ENCODE measurements around the gene HELZ.
"Not testable (repeated sequence)": the region's sequence is repeated elsewhere in the genome, so short reads cannot be mapped to it uniquely, and the experiment has no call there.

HELZ gene

GRCh38 chr17:67227488-67227887 is 17.5 kb downstream of the HELZ start:
- no peak for DNase-seq

DNA sequence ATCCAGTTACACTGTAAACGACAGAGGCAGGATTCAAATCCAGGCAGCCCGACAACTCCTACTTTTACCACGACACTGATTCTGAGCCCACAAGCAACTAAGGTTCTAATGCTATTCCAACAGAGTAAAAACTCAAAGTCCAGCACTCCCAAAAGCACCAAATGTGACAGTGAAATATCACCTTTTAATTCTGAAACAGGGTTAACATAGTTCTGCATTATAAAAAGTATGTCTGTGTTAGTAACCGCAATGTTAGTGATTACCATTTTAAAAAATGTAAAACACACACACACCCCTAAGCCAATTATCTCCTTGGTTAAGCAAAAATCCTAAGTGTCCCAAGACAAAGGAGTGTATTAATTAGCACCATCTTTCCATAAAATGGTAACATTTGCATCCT is 19.7 kb downstream of the HELZ start:
- no peak for DNase-seq

GRCh38 chr17:67224736-67225135 is 20.3 kb downstream of the HELZ start:
- no peak for DNase-seq

- no peak for DNase-seq
Observed at GRCh38 chr17:67223924-67224323, 21.1 kb downstream of the HELZ start.

DNA sequence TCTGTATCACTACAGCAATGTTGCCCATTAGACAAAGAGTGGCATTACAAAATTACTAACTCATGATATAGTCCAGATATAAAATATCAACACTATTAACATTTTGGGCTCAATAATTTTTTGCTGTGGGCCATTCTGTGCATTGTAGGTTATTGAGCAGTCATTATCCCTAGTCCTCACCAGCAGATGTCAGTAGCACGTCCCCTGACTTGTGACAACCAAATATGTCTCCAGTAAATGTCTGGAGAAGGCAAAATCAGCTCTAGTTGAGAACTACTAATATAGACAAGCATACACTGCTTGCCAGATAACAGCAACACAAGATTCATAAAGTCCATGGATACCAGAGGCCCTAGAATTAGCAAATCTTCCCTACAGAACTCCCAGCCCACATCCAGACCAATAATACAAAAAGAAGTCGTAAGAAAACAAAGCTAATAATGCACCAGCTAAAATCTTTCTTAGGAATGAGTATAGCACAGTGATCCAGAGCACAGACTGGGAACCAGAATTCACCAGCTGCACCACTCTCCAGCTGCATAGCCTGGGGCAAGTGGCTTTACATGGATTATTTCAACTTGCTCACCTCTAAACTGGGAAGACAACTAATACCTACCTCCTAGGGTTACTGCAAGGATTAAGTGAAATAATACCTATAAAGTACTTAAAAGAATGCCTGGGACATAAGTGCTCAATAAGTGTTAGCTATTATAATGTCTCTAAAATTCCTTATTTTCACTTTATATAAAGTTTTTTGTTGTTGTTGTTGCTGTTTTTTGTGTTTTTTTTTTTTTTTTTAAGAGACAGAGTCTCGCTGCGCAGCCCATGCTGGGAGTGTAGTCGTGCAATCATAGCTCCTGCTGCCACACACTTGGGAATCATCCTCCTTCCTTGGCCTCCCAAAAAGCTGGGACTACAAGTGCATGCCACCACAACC is 23.7 kb downstream of the HELZ start:
- no peak for DNase-seq

- no peak for DNase-seq
Observed at GRCh38 chr17:67218385-67218950, 26.5 kb downstream of the HELZ start.

- no peak for DNase-seq
Observed at GRCh38 chr17:67217446-67217845, 27.6 kb downstream of the HELZ start.

DNA sequence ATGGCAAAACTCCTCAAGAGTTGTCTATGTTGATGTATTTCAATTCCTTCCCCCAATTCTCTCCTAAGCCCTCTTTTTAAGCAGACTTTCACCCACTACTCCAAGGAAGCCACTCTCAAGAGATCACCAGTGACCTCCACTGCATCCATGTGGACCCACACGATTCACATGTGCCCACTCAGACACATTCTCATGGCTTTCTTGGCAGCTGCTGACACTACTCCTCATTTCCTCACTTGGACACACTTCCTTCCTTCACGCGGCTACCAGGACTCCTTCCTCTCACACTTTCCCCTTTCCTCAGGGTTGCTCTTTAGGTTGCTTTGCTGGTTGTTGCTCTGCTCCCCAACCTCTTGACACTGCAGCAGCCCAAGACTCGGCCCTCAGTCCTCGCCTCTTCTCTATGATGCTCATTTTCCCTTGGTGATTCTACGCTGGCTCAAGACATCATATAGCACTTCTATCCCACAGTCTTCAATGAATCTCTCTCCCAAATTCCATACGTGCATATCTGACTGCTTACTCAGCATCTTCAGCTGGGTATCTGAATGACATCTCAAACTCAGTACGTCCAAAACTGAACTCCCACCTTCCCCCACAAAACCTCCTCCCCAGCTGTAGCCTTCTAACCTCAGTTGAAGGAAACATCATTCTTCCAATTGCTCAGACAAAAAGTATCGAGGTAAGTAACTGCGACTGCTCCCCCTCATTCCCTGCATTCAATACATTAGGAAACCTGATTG is 28.2 kb downstream of the HELZ start:
- no peak for DNase-seq

- no peak for DNase-seq
Observed at GRCh38 chr17:67215991-67216421, 29.0 kb downstream of the HELZ start.

DNA sequence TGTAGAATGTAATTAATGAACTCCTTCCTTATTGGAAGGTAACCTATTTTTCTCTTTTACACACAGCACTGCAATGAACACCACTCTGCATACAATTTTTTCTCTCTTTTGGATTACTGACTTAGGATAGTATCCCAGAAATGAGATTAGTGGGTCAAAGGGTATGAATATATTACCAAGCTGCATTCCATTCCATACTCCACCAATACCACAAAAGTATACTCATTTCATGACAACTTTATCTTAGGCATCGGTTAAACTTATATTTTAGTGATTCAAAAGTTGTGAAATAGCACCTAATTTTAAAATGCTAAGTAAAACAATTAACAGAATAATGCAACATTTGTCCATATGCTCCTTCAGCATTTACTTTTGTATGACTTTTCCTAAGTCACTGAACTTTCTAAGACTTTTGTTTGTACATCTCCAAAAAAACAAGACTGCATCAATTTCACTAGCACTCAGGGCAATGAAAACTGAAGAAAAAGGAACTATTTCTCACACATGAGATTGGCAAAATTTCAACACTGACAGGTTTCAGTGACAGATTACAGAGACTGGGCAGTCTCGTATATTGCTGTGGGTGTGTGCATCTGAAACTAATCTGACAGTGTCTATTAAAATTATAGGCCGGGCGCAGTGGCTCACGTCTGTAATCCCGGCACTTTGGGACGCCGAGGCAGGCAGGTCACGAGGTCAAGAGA is 32.1 kb downstream of the HELZ start:
- no peak for DNase-seq

- no peak for DNase-seq
Observed at GRCh38 chr17:67212231-67212630, 32.8 kb downstream of the HELZ start.

DNA sequence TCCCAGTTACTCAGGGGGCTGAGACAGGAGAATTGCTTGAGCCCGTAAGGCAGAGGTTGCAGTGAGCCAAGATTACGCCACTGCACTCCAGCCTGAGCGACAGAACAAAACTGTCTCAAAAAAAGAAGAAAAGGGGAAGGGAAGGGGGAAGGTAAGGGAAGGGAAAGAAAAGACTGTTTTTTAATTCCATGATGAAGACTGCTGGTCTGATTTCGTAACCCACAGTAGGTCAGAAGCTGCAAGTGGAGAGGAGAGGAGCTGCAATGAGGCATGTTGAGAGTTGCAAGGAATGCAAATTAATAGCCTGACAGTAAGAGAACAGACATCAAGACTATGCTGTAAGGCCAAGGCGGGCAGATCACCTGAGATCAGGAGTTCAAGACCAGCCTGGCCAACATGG is 33.3 kb downstream of the HELZ start:
- no peak for DNase-seq

DNA sequence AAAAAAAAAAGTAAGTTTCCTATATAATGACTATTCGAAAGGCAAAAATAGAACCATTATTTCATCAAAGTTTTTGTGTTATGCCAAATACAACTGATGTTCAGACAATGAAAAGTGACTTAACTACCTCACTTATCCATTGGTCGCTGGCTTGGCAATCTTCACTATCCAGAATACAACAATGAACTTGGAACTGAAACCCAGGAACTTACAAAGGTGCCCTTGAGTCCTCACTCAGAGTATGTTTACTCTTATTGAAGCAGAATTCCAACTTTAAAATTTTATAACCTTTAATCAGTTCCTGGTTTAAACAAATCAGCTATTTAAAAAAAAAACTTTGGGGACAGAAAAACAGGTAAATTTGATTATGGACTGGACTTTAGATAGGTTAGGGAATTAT is 34.1 kb downstream of the HELZ start:
- no peak for DNase-seq

GRCh38 chr17:67208232-67208631 is 36.8 kb downstream of the HELZ start:
- no peak for DNase-seq

DNA sequence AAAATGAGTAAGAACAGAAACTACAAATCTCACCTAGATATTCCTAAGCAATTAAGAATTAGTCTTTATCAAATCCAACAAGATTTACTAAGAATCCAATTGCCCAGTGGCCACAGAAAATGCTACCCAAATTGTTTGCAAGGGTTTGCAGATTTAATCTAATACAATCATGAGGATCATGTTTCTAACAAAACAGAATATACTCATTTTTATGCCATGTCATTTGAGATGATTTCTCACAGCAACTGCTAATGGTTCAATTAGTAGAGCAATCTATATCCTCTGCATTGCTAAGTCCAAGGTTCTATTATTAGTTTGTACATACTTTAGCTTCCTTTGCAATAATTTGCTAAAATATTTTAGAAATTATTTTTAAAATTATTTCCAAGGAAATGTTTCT is 41.2 kb downstream of the HELZ start:
- DNase-seq: no peak

DNA sequence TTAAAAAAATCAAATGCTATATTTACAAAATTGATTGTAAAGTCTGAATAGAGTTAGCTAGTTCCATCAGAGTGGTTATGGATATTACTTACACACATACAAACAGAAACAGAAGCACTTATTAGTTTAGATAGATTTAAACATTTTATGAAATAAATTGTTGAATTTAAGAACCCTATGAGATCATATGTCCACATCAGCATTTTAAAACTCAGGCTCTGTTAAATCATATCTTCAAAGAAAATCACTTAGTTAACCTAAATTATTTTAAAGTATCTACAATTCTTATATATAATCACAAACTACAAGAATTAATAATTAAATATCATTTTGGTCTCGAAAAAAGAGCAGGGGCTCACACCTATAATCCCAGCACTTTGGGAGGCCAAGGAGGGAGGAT is 42.5 kb downstream of the HELZ start:
- no peak for DNase-seq

GRCh38 chr17:67200727-67201301 is 44.2 kb downstream of the HELZ start:
- no peak for DNase-seq

- DNase-seq: no peak
Observed at GRCh38 chr17:67198131-67198530, 46.9 kb downstream of the HELZ start.

DNA sequence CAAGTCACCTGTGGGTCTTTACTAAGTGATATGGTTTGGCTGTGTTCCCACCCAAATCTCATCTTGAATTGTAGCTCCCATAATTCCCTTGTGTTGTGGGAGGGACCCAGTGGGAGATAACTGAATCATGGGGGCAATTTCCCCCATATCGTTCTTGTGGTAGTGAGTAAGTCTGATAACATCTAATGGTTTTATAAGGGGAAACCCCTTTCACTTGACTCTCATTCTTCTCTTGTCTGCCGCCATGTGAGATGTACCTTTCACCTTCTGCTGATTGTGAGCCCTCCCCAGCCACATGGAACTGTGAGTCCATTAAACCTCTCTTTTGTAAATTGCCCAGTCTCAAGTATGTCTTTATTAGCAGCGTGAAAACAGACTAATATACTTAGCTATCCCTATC is 48.0 kb downstream of the HELZ start:
- DNase-seq: not testable (repeated sequence)

GRCh38 chr17:67196422-67196821 is 48.6 kb downstream of the HELZ start:
- DNase-seq: no peak

DNA sequence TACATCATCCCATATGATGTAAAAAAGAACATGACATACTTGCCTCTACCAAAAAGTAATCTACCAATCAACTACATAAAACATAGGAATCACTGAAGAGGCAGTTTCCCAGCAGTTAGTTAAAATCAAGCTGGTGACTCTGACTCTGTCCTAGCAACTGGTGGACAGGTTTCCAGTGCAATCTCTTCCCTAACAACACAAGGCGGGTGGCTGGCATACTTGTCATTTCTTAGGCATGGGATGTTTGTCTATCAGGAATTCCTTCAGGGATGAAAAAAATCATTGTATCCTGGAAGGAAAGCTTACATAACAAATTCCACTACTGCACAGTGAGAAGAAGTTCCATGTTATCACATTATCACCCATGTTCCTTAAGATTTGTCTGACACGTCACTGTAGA is 50.9 kb downstream of the HELZ start:
- DNase-seq: no peak

- no peak for DNase-seq
Observed at GRCh38 chr17:67187927-67188326, 57.1 kb downstream of the HELZ start.

- DNase-seq: no peak
Observed at GRCh38 chr17:67186782-67187181, 58.2 kb downstream of the HELZ start.

Measured in activated T-cell treated with anti-CD3 and anti-CD28 coated beads for 4 hours (primary cell).